ENCODE data around the gene KBTBD12. TPM values are rescaled to one million over a fixed set of nuclear protein-coding genes. Genes with fewer than 3 reads are reported as not detected.

The KBTBD12 gene
- total RNA-seq, 3 donors from 2014 or later: 0.32 to 0.73 TPM; not detected in 1

DNA sequence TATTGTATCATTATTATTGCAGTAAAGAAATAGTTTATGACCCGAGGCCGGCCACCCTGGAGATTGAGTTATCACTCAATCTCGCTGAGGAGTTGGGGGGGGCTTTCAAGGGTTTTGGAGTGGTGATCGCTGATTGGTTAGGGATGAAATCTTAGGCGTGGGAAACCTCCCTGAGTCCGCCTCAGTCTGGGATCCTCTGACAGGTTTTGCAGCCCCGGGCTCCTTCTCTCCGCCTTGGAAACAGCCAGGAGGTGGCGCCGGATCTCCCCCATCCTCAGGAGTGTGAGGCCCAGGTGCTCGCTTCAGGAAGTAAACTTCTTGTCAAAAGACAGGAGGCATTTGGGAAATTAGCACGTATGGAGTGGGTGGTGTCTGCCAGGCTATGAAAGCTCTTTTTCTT lies 96.1 kb downstream of the KBTBD12 start:
- Histone ChIP-seq H3K9me3 (no peaks in the 10 kb centered on the region), H3K27ac (no peak overlapping the region), H3K36me3 (no peaks in the 10 kb centered on the region), H3K4me3 (no peak overlapping the region), H3K27me3 (no peaks in the 10 kb centered on the region), H3K4me1 (no peaks in the 10 kb centered on the region)
- DNase-seq (ENCODE audit: low spot score in 2 of 2): peak in 1 of 2 donors; percentile 30
- intact Hi-C loops (cut with DNase I; ENCODE audit: low total_unique reads): no loop called here
- no peak for TF ChIP-seq POLR2A (IDR thresholded peaks at IDR 0.05)
- no peak for TF ChIP-seq POLR2AphosphoS5 (IDR thresholded peaks at IDR 0.05)
- no peak for TF ChIP-seq CTCF (IDR thresholded peaks at IDR 0.05)

GRCh38 chr3:128012050-128012449 lies 97.0 kb downstream of the KBTBD12 start:
- no peaks in the 10 kb centered on the region for H3K4me1 ChIP-seq
- TF ChIP-seq CTCF (IDR thresholded peaks at IDR 0.05) (no peak), POLR2AphosphoS5 (IDR thresholded peaks at IDR 0.05) (no peak), POLR2A (IDR thresholded peaks at IDR 0.05) (no peak)

GRCh38 chr3:128014548-128014947 lies 99.5 kb downstream of the KBTBD12 start:
- H3K27ac ChIP-seq: no peak overlapping the region
- no peak for DNase-seq (ENCODE audit: low spot score in 2 of 2)
- intact Hi-C loops (cut with DNase I; ENCODE audit: low total_unique reads): no loop called here
- H3K36me3 ChIP-seq: no peaks in the 10 kb centered on the region
- no peaks in the 10 kb centered on the region for H3K9me3 ChIP-seq
- no peak for TF ChIP-seq POLR2AphosphoS5 (IDR thresholded peaks at IDR 0.05)
- TF ChIP-seq CTCF (IDR thresholded peaks at IDR 0.05): no peak
- TF ChIP-seq POLR2A (IDR thresholded peaks at IDR 0.05): no peak
- H3K27me3 ChIP-seq: no peaks in the 10 kb centered on the region
- H3K4me1 ChIP-seq: no peaks in the 10 kb centered on the region
- H3K4me3 ChIP-seq: no peak overlapping the region

More at GRCh38 chr3:128012050-128012449, 97.0 kb downstream of the KBTBD12 start:
- intact Hi-C loops (cut with DNase I; ENCODE audit: low total_unique reads): no loop called here
- no peak for DNase-seq (ENCODE audit: low spot score in 2 of 2)
- Histone ChIP-seq H3K9me3 (no peaks in the 10 kb centered on the region), H3K27ac (no peak overlapping the region), H3K27me3 (no peaks in the 10 kb centered on the region), H3K36me3 (no peaks in the 10 kb centered on the region), H3K4me3 (no peak overlapping the region)

DNA sequence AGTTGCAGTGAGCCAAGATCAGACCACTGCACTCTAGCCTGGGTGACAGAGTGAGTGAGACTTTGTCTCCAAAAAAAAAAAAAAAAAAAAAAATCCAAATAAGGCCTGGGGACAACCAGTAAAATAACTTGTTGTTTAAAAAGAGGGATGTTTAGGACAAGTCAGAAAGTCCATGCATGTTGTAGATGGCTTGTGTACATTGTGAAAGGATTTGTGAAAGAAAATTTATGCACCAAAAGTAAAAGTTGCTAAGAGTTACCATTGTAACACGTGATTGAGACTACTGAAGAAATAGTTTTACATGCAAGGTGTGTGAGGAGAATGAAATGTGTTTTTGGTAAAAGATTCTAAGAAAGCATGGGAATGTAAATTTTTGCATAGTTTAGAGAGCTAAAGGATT lies 101.5 kb downstream of the KBTBD12 start:
- Histone ChIP-seq H3K27me3 (no peaks in the 10 kb centered on the region), H3K4me1 (no peaks in the 10 kb centered on the region), H3K9me3 (no peaks in the 10 kb centered on the region), H3K27ac (no peak overlapping the region), H3K36me3 (no peaks in the 10 kb centered on the region), H3K4me3 (no peak overlapping the region)
- DNase-seq (ENCODE audit: low spot score in 2 of 2): no peak
- intact Hi-C loops (cut with DNase I; ENCODE audit: low total_unique reads): no loop called here
- TF ChIP-seq POLR2AphosphoS5 (IDR thresholded peaks at IDR 0.05): no peak
- no peak for TF ChIP-seq CTCF (IDR thresholded peaks at IDR 0.05)
- no peak for TF ChIP-seq POLR2A (IDR thresholded peaks at IDR 0.05)

DNA sequence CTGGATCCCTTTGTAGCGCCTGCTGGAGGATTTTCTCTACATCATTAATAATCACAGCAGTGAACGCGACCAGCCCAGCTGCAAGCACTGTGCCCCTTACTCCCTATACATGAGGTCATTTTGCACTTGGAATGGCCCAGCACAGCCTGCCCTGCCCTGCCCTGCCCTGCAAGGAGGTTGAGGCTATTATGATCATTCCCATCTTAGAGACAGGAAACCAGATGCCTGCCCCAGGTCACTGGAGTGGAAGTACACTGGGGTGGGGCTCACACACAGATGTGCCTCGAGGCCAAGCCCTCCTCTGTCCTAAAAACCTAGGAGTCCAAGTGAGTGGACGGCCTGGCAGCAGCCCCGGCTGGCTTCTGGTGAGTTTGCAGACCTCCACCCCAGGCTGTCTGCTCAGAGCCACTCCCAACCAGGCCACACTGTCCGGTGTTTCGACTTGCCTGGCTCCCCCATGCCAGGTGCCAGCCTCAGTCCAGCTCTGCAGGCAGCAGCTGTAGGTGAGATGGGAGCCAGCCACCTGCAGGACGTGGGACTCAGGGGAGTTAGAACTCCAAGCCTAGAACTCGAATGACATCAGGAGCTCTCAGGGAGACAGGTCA lies 106.8 kb downstream of the KBTBD12 start:
- intact Hi-C loops (cut with DNase I; ENCODE audit: low total_unique reads): no loop called here
- Histone ChIP-seq H3K36me3 (no peaks in the 10 kb centered on the region), H3K27me3 (no peaks in the 10 kb centered on the region)

More for the DNA sequence above, 106.8 kb downstream of the KBTBD12 start:
- H3K4me3 ChIP-seq: no peak overlapping the region
- TF ChIP-seq POLR2AphosphoS5 (IDR thresholded peaks at IDR 0.05) (no peak), POLR2A (IDR thresholded peaks at IDR 0.05) (no peak), CTCF (IDR thresholded peaks at IDR 0.05) (no peak)
- no peaks in the 10 kb centered on the region for H3K9me3 ChIP-seq
- H3K4me1 ChIP-seq: no peaks in the 10 kb centered on the region
- DNase-seq (ENCODE audit: low spot score in 2 of 2): no peak
- H3K27ac ChIP-seq: no peak overlapping the region
